Naive thymus-derived CD8-positive, alpha-beta T cell (primary cell): ENCODE results near the gene CHCHD10. TPM values are rescaled to one million over a fixed set of nuclear protein-coding genes. Genes with fewer than 3 reads are reported as not detected.

Experiments
- ATAC-seq, 2 donors: fragments of 150-1000 bp; cut with Tn5 transposase in 1 of 2; sonication (Bioruptor Pico), chemical (Tn5 transposase) in 1 of 2; 1 replicate in 1 of 2; 2 replicates in 1 of 2; pipeline ENCODE4 v1.10.0; 2021; ENCODE audit warnings: mild to moderate bottlenecking in 2 of 2, moderate library complexity in 2 of 2
- POLR2A ChIA-PET: fragments of 350-600 bp; sonication (Branson Sonifier 250); formaldehyde crosslinking; loops from one replicate; lab custom pipeline; 2021; ENCODE audit warnings: antibody characterized with exemption; lab: Charles Lee
- DNase-seq, 10 donors: peaks; one replicate each; pipeline versions ENCODE4 v3.0.0 to v3.0.0-alpha.2; 2020 to 2022
- H3K27ac Mint-ChIP-seq, 10 donors: one replicate each; pipeline ENCODE4 v1.8.0; 2020 to 2022; ENCODE audit warnings: mild to moderate bottlenecking in 10 of 10, mixed read lengths in 10 of 10, moderate library complexity in 4 of 10, inconsistent platforms in 1 of 10
- H3K27me3 Mint-ChIP-seq, 5 donors: one replicate each; pipeline ENCODE4 v1.8.0; 2021 to 2022; ENCODE audit warnings: mixed read lengths in 5 of 5
- H3K36me3 Mint-ChIP-seq, 3 donors: one replicate each; pipeline ENCODE4 v1.8.0; 2020 to 2022; ENCODE audit warnings: mixed read lengths in 3 of 3, mild to moderate bottlenecking in 2 of 3, inconsistent platforms in 1 of 3
- H3K4me1 Mint-ChIP-seq, 4 donors: one replicate each; pipeline ENCODE4 v1.8.0; 2021 to 2022; ENCODE audit warnings: mixed read lengths in 4 of 4
- H3K4me3 Mint-ChIP-seq, 10 donors: one replicate each; pipeline ENCODE4 v1.8.0; 2020 to 2022; ENCODE audit warnings: mild to moderate bottlenecking in 10 of 10, mixed read lengths in 10 of 10, moderate library complexity in 6 of 10, inconsistent platforms in 1 of 10
- H3K9me3 Mint-ChIP-seq, 9 donors: one replicate each; pipeline ENCODE4 v1.8.0; 2020 to 2022; ENCODE audit warnings: mixed read lengths in 9 of 9, mild to moderate bottlenecking in 3 of 9, inconsistent platforms in 1 of 9, moderate library complexity in 1 of 9
- polyA plus RNA-seq, 3 donors: library from polyadenylated mRNA; unstranded; fragments of 300-500 nt; fragmentation: Illumina TruSeq; gene quantifications; one replicate each; pipeline ENCODE4 v1.2.3, GENCODE V29; 2021
- total RNA-seq, 8 experiments: library from RNA in 2 of 8; stranded (reverse) in 2 of 8; gene quantifications; one replicate each; pipeline ENCODE4 v1.2.3 and lab custom pipeline; 2021 to 2026

CHCHD10 gene
- total and polyA plus RNA-seq, 5 experiments from 2014 or later = 26.1 to 47.4 (median 37.6) TPM

DNA sequence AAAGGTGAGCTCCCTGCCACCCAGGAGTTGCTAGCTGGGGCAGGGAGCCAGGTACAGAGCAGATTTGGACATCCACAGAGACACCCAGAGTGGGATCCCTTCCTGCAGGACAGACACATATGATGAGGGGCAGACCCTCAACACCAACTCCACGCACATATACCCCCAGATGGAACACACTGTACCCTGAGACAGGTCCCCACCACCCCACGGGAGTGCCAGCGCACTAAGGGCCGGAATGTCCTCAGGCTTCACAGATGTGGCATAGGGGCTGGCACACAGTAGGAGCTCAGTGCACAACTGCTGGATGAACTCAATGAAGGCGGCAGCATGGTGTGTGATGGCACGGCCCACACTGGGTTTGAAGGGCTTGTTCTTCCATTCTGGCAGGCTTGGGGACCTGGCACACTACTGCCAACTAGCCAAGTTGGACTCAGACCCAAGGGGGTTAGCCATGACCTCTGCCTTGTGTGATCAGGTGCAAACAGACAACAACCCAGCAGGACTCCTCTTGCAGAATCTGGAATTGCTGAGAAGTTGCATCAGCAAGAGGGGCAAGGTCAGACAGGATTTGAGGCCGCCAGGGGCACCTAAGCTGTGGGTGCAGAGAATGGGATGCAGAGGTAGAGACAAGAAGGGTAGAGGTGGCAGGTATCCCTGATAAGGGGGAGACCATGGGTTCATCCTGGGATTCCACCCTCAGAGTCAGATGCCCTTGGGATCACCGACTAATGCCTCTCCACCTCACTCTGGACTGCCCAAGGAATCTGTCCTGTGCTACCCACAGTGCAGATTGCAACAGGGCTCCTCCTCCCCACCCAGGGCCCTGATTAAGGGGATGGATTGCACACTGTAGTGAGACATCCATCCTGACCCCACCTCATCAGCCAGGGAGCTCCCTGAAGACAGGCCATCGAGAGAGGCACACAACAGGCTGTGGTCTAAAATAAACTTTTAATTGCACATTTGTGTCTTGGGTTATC lies 2.6 kb downstream of the CHCHD10 start:
- peak in 1 of 10 donors; percentile 52 for DNase-seq
- Mint-ChIP-seq H3K4me1 (peaks cover 18 to 63% (median 53%) of the 10 kb centered on the region in 4 donors), H3K27ac (peak overlapping the region; percentile 9 to 91 (median 70)), H3K27me3 (no peaks in the 10 kb centered on the region), H3K36me3 (peaks cover 0 to 2% (median 0%) of the 10 kb centered on the region in 3 donors), H3K9me3 (no peaks in the 10 kb centered on the region), H3K4me3 (peak overlapping the region; percentile 39 to 85 (median 56))
- POLR2A ChIA-PET = interaction anchor here (0.8 to 8.2 kb wide), 5 partner anchors 9 to 81 kb away, joined by 3 to 65 read pairs (median 4); partner anchors contain the start of genes SMARCB1 and ZNF70
- no peak for ATAC-seq

GRCh38 chr22:23763954-23764353 lies 3.8 kb downstream of the CHCHD10 start:
- Mint-ChIP-seq H3K4me3 (peak overlapping the region; percentile 75 to 89 (median 84)), H3K36me3 (peaks cover 0 to 2% (median 0%) of the 10 kb centered on the region in 3 donors), H3K27ac (peak overlapping the region; percentile 48 to 95 (median 90)), H3K27me3 (no peaks in the 10 kb centered on the region), H3K9me3 (no peaks in the 10 kb centered on the region), H3K4me1 (peaks cover 18 to 56% (median 50%) of the 10 kb centered on the region in 4 donors)
- DNase-seq (peak in 1 of 10 donors; percentile 35), ATAC-seq (no peak)
- POLR2A ChIA-PET = interaction anchor here (0.9 to 8.2 kb wide), 6 partner anchors 10 to 130 kb away, joined by 3 to 65 read pairs (median 8); partner anchors contain the start of genes MIF, SMARCB1, VPREB3 and ZNF70

DNA sequence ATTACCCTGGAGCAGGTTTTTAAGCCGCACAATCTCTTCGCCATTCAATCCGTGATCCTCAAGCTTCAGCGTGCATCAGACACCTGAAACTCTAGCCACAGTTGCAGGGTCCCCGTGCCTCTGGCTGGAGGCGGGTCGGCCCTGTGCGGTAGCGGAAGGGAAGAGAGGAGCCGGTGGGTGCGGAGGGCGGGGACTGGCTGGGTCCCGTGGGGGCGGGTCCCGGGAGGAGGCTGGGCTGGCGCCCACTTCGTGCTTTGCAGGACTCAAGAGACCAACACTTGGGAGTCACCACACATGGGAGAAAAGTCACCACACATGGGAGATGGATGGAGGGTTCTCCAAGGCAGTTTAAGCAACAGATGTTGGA lies 4.2 kb downstream of the CHCHD10 start:
- no peaks in the 10 kb centered on the region for H3K27me3 Mint-ChIP-seq
- peak overlapping the region; percentile 75 to 89 (median 84) for H3K4me3 Mint-ChIP-seq
- DNase-seq = peak in 8 of 10 donors; percentile 35 to 72 (median 48)
- peaks cover 18 to 54% (median 50%) of the 10 kb centered on the region in 4 donors for H3K4me1 Mint-ChIP-seq
- ATAC-seq = peak; percentile 50 to 74
- peak overlapping the region; percentile 86 to 95 (median 92) for H3K27ac Mint-ChIP-seq
- no peaks in the 10 kb centered on the region for H3K9me3 Mint-ChIP-seq
- peaks cover 0 to 2% (median 0%) of the 10 kb centered on the region in 3 donors for H3K36me3 Mint-ChIP-seq
- POLR2A ChIA-PET = interaction anchor here (0.6 to 8.2 kb wide), 9 partner anchors 9 to 150 kb away, joined by 3 to 65 read pairs (median 6); partner anchors contain the start of genes MIF, SLC2A11, SMARCB1 and VPREB3

DNA sequence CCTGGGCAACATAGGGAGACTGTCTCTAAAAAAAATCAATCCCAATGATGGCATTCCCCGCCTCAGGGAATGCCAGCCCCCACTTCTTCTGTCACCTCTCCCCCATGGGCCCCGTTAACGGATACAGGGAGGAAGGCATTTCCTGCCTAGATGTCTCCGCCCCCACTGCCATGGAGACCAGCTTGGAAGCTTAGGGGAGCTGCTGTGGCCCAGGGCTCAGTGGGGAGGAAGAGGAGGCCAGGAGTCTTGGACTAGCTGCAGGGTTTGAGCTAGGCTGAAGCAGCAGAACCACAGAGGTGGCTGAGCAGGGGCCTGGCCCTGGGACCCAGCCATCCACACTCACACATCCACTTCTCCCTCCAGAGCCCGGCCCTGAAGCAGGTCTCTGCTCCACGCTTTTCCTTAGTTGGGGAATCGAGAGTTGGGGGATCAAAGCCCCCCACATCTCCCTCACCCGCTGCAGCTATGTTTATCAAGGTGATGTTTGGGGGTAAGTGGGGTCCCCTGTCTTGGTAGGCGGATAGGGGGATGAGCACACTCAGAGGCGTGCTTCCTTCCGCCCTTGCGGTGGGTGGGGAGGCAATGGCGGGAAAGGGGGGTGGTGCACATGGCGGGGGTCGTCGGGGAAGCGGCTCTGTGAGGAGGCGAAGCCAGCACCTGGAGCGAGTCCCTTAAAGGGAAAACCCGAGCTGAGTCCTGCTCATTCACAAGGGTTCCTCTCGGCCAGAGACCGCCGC lies 4.8 kb downstream of the CHCHD10 start, which contains the start of gene C22orf15:
Gene C22orf15, plus strand, starts transcription at position 149 of the 737 bp plus-strand sequence. Its CDS starts 317 bp downstream, at position 466.
- H3K9me3 Mint-ChIP-seq = no peaks in the 10 kb centered on the region
- peak within 1 kb of the TSS; percentile 86 to 95 (median 92) for H3K27ac Mint-ChIP-seq
- POLR2A ChIA-PET = interaction anchor here (0.6 to 8.2 kb wide), 9 partner anchors 9 to 151 kb away, joined by 4 to 65 read pairs (median 6); partner anchors contain the start of genes MIF, MMP11, SLC2A11 and SMARCB1
- DNase-seq = peak in 6 of 10 donors; percentile 13 to 63 (median 36)
- H3K27me3 Mint-ChIP-seq = no peaks in the 10 kb centered on the region
- ATAC-seq = peak; percentile 42 to 51
- peaks cover 18 to 52% (median 50%) of the 10 kb centered on the region in 4 donors for H3K4me1 Mint-ChIP-seq
- peak within 1 kb of the TSS; percentile 75 to 89 (median 84) for H3K4me3 Mint-ChIP-seq
- H3K36me3 Mint-ChIP-seq = peaks cover 0 to 2% (median 0%) of the 10 kb centered on the region in 3 donors

DNA sequence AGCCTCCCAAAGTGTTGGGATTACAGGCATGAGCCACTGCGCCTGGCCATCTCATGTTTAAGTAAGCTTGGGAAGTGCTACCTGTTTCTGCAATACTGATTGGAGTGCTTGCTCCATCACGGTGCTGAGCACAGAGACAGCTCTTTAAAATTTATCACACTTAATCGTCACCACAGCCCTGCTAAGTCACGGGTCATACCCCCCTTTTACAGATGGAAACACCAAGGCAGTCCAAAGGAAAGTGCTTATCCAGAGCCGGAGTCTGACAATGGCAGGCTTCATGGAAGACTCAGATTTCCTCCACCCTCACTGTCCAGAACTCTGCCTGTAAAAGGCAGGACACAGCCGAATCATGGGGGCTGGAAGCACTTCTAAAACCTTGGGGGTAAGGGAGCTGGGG lies 7.7 kb downstream of the CHCHD10 start:
- DNase-seq (peak in 1 of 10 donors; percentile 28), ATAC-seq (no peak)
- no peaks in the 10 kb centered on the region for H3K36me3 Mint-ChIP-seq
- POLR2A ChIA-PET = interaction anchor here (1.1 kb wide), 1 partner anchor 9 kb away, joined by 5 read pairs; the partner anchor contains the start of gene ZNF70
- H3K9me3 Mint-ChIP-seq = no peaks in the 10 kb centered on the region
- H3K27me3 Mint-ChIP-seq = no peaks in the 10 kb centered on the region
- H3K4me3 Mint-ChIP-seq = no peak overlapping the region
- peaks cover 11 to 42% (median 35%) of the 10 kb centered on the region in 4 donors for H3K4me1 Mint-ChIP-seq
- H3K27ac Mint-ChIP-seq = peak overlapping the region in 2 of 10 donors; percentile 40 to 53

DNA sequence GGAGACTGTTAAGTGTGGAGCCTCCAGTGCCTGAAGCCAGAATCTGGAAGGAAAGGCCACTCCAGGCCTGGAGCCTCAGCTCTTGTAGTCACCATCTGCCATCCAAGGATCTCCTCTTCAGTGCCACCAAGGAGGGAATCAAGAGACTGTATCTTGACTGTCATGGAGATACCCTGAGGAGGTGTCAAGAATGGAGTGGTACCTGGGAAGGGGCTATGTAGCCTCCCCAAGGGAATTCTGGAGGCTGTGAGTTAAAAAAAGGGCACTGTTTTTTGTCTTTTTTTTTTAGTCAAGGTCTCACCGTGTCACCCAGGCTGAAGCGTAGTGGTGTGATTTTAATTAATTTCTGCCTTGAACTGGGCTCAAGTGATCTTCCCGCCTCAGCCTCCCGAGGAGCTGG lies 8.2 kb downstream of the CHCHD10 start:
- POLR2A ChIA-PET = interaction anchor here (1.0 to 1.1 kb wide), 2 partner anchors 7 to 9 kb away, joined by 3 to 5 read pairs; partner anchors contain the start of gene ZNF70
- H3K27me3 Mint-ChIP-seq = no peaks in the 10 kb centered on the region
- no peaks in the 10 kb centered on the region for H3K36me3 Mint-ChIP-seq
- no peak overlapping the region for H3K4me3 Mint-ChIP-seq
- H3K27ac Mint-ChIP-seq = no peak overlapping the region
- peaks cover 11 to 42% (median 30%) of the 10 kb centered on the region in 4 donors for H3K4me1 Mint-ChIP-seq
- no peak for ATAC-seq
- DNase-seq = peak in 1 of 10 donors; percentile 4
- H3K9me3 Mint-ChIP-seq = no peaks in the 10 kb centered on the region

DNA sequence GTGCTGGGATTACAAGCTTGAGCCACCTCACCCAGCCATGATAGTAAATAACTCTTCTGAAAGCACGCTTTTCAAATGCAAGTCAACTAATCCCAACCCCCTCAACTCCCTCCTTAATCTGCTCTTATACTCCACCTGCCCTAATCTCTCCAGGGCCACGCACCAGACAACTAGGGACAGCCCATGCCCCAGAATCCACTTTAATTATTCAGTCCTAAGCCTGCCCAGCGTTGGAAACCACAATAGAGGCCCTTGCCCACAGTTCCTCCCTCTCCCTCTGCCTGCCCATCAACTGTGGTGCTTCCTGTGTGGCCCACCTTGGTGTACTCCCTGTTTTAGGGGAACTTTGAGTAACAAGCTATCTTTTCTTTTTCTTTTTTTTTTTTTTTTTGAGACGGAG lies 10.9 kb downstream of the CHCHD10 start:
- H3K27me3 Mint-ChIP-seq = no peaks in the 10 kb centered on the region
- H3K4me1 Mint-ChIP-seq = peaks cover 6 to 34% (median 9%) of the 10 kb centered on the region in 4 donors
- no peak for ATAC-seq
- no peaks in the 10 kb centered on the region for H3K9me3 Mint-ChIP-seq
- DNase-seq = peak in 1 of 10 donors; percentile 34
- no peak overlapping the region for H3K27ac Mint-ChIP-seq
- no peaks in the 10 kb centered on the region for H3K36me3 Mint-ChIP-seq
- H3K4me3 Mint-ChIP-seq = peak overlapping the region in 1 of 10 donors; percentile 4
- POLR2A ChIA-PET = interaction anchor here (1.7 kb wide), 1 partner anchor 15 kb away, joined by 3 read pairs; no protein-coding TSS in a partner anchor

DNA sequence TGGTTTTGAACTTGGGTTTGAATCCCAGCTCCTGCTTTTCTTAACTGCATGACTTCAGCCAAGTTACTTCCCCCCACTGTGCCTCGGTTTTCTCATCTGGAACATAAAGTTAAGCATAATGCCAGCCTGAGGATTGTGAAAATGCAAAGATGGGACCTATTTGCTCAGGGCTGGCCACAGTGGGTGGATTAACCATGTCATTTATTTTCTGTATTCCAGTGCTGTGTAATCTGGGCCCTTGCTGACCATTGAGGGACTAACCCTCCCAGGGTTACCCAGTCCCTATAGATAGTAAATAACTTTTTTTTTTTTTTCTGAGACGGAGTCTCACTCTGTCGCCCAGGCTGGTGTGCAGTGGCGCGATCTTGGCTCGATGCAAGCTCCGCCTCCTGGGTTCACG lies 12.1 kb downstream of the CHCHD10 start:
- Mint-ChIP-seq H3K4me1 (peaks cover 4 to 34% (median 6%) of the 10 kb centered on the region in 4 donors), H3K4me3 (no peak overlapping the region), H3K9me3 (no peaks in the 10 kb centered on the region), H3K36me3 (no peaks in the 10 kb centered on the region), H3K27me3 (no peaks in the 10 kb centered on the region), H3K27ac (peak overlapping the region in 1 of 10 donors; percentile 65)
- DNase-seq (no peak), ATAC-seq (no peak)
- POLR2A ChIA-PET = no interaction called here

GRCh38 chr22:23754980-23755636 lies 12.7 kb downstream of the CHCHD10 start:
- peaks cover 5 to 38% (median 8%) of the 10 kb centered on the region in 4 donors for H3K4me1 Mint-ChIP-seq
- ATAC-seq = no peak
- POLR2A ChIA-PET = interaction anchor here (2.7 kb wide), 1 partner anchor 8 kb away, joined by 13 read pairs; the partner anchor contains the start of gene C22orf15
- H3K27me3 Mint-ChIP-seq = no peaks in the 10 kb centered on the region
- no peak for DNase-seq
- H3K4me3 Mint-ChIP-seq = peak overlapping the region in 1 of 10 donors; percentile 16
- H3K36me3 Mint-ChIP-seq = no peaks in the 10 kb centered on the region
- peak overlapping the region in 2 of 10 donors; percentile 43 to 65 for H3K27ac Mint-ChIP-seq
- H3K9me3 Mint-ChIP-seq = no peaks in the 10 kb centered on the region

DNA sequence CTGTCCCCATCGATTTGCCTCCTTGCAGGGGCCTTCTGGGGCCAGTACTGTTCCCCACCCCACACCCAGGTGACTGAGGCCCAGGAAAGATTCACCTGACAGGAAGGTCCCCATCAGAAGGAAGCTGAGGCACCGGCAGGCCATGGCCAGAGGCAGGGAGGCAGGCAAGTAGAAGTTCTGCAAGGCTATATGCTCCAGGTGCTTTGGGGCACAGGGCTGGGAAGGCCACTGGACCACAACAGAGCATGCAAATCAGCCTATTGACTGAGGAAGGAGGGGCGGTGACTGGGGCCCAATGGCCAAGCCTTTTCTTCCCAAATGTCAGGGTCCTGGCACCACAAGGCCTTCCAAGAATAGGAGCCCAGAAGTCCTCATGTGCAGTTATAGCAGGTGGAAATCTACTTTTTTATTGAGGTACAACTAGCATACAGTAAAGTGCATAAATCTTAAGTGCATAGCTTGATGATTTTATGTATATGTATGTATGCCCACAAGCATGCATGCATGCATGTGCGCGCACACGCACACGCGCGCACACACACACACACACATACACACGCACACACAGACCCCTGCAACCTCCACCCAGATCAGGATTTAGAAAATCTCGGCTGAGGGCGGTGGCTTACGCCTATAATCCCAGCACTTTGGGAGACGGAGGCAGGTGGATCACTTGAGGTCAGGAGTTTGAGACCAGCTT lies 13.4 kb downstream of the CHCHD10 start, which contains the start of gene VPREB3:
Gene VPREB3, minus strand, starts transcription at position 206 of the 700 bp plus-strand sequence. Its CDS starts 62 bp downstream, at position 144.
- POLR2A ChIA-PET = interaction anchor here (1.5 to 2.7 kb wide), 3 partner anchors 9 to 22 kb away, joined by 9 to 13 read pairs (median 9); partner anchors contain the start of genes C22orf15 and CHCHD10
- DNase-seq (peak in 1 of 10 donors; percentile 49), ATAC-seq (no peak)
- Mint-ChIP-seq H3K27me3 (no peaks in the 10 kb centered on the region), H3K4me1 (peaks cover 9 to 44% (median 14%) of the 10 kb centered on the region in 4 donors), H3K9me3 (no peaks in the 10 kb centered on the region), H3K27ac (peak within 1 kb of the TSS in 5 of 10 donors; percentile 3 to 65 (median 20)), H3K4me3 (peak within 1 kb of the TSS in 8 of 10 donors; percentile 14 to 85 (median 40)), H3K36me3 (no peaks in the 10 kb centered on the region)
